LNCaP clone FGC (cell line): ENCODE measurements around the gene PNP.

ENCODE experiments used
- DNase-seq: peaks from one replicate; pipeline ENCODE4 v3.0.0-alpha.2; 2011; ENCODE audit warnings: low read depth
- H3K4me3 ChIP-seq: 2 replicates; pipeline ENCODE4 v1.5.1; 2011; ENCODE audit warnings: mild to moderate bottlenecking, low read depth, low read length, control low read depth
- TF ChIP-seq, protein P1 (sequence below): IDR thresholded peaks from 2 replicates; pipeline ENCODE4 v1.5.1; 2012; ENCODE audit warnings: mild to moderate bottlenecking; ENCODE audit not compliant: control insufficient read depth, insufficient read depth; ENCODE audit errors: extremely low read depth

Gene PNP

DNA sequence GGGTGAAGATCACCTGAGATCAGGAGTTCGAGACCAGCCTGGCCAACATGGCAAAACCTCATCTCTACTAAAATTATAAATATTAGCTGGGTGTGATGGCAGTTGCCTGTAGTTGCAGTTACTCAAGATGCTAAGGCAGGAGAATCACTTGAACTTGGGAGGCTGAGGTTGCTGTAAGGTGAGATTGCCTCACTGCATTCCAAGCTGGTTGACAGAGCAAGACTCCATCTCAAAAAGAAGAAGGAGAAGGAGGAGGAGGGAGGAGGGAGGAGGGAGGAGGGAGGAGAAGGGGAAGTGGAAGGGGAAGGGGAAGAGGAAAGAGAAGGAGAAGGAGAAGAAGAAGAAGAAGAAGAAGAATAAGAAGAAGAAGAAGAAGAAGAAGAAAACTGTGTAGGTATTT lies 53.1 kb downstream of the PNP start:
- TF ChIP-seq, protein P1, sequence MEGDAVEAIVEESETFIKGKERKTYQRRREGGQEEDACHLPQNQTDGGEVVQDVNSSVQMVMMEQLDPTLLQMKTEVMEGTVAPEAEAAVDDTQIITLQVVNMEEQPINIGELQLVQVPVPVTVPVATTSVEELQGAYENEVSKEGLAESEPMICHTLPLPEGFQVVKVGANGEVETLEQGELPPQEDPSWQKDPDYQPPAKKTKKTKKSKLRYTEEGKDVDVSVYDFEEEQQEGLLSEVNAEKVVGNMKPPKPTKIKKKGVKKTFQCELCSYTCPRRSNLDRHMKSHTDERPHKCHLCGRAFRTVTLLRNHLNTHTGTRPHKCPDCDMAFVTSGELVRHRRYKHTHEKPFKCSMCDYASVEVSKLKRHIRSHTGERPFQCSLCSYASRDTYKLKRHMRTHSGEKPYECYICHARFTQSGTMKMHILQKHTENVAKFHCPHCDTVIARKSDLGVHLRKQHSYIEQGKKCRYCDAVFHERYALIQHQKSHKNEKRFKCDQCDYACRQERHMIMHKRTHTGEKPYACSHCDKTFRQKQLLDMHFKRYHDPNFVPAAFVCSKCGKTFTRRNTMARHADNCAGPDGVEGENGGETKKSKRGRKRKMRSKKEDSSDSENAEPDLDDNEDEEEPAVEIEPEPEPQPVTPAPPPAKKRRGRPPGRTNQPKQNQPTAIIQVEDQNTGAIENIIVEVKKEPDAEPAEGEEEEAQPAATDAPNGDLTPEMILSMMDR, result no peak
- H3K4me3 ChIP-seq, result no peak overlapping the region
- DNase-seq, result no peak

DNA sequence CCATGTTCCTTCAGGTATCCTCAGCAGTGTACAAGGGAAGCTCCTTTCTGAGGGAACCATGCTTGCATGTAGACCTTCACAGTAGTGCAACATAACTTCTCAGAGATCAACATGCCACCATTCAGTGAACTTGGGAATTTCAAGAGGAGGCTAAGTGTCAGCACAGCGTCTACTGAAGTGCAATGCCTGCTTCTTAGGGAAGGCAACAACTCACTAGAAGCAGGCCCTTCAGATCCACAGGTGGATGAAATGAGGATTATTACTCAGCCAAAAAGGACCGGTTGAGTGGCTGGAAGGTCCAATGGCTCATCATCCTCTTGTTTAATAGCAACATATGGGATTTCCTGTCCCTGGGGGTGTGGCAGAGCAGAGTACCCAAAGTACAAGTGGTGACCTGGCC lies 54.8 kb downstream of the PNP start:
- TF ChIP-seq, protein P1, result no peak
- DNase-seq, result no peak
- no peak overlapping the region for H3K4me3 ChIP-seq
